Activated CD8-positive, alpha-beta memory T cell treated with anti-CD3 and anti-CD28 coated beads, Interleukin-2, amount 10 ng/mL, durations not matched to agents 7 days and 5 days (primary cell): ENCODE data around the gene ANKRD60. TPM values are rescaled to one million over a fixed set of nuclear protein-coding genes. Genes with fewer than 3 reads are reported as not detected.

Source experiments
- ATAC-seq: fragments of 150-1000 bp; cut with Tn5 transposase; one replicate; pipeline ENCODE4 v1.10.0; 2021; ENCODE audit warnings: moderate library complexity
- CTCF ChIA-PET: fragments of 350-600 bp; sonication (Branson Sonifier 250); formaldehyde crosslinking; loops from one replicate; lab custom pipeline; 2021; ENCODE audit warnings: antibody characterized with exemption; lab: Charles Lee
- DNase-seq: peaks from one replicate; pipeline ENCODE4 v3.0.0-alpha.2; 2020
- H3K27ac Mint-ChIP-seq: one replicate; pipeline ENCODE4 v1.8.0; 2021; ENCODE audit warnings: mild to moderate bottlenecking, mixed read lengths
- H3K27me3 Mint-ChIP-seq: one replicate; pipeline ENCODE4 v1.8.0; 2021; ENCODE audit warnings: mixed read lengths
- H3K36me3 Mint-ChIP-seq: one replicate; pipeline ENCODE4 v1.8.0; 2021; ENCODE audit warnings: mild to moderate bottlenecking, mixed read lengths
- H3K4me1 Mint-ChIP-seq: one replicate; pipeline ENCODE4 v1.8.0; 2021; ENCODE audit warnings: mixed read lengths
- H3K4me3 Mint-ChIP-seq: one replicate; pipeline ENCODE4 v1.8.0; 2021; ENCODE audit warnings: mild to moderate bottlenecking, moderate library complexity, mixed read lengths
- H3K9me3 Mint-ChIP-seq: one replicate; pipeline ENCODE4 v1.8.0; 2022; ENCODE audit warnings: low read depth, mixed read lengths
- total RNA-seq, 2 experiments: library from RNA; stranded (reverse); gene quantifications; one replicate each; pipeline ENCODE4 v1.2.3, GENCODE V29; 2021

ANKRD60 gene
- total RNA-seq, 2 experiments from 2014 or later = not detected

GRCh38 chr20:58173091-58173490, 55.4 kb downstream of the ANKRD60 start:
- H3K4me3 Mint-ChIP-seq = no peak overlapping the region
- DNase-seq (no peak), ATAC-seq (no peak)
- H3K4me1 Mint-ChIP-seq = peaks cover 8% of the 10 kb centered on the region
- H3K9me3 Mint-ChIP-seq = no peaks in the 10 kb centered on the region
- H3K36me3 Mint-ChIP-seq = no peaks in the 10 kb centered on the region
- peaks cover 2% of the 10 kb centered on the region for H3K27me3 Mint-ChIP-seq
- H3K27ac Mint-ChIP-seq = no peak overlapping the region
- CTCF ChIA-PET = no interaction called here

GRCh38 chr20:58171796-58172425, 56.5 kb downstream of the ANKRD60 start:
- CTCF ChIA-PET = interaction anchor here (0.8 kb wide), 1 partner anchor 436 kb away, joined by 3 read pairs; no protein-coding TSS in a partner anchor
- DNase-seq (no peak), ATAC-seq (no peak)
- Mint-ChIP-seq H3K27me3 (peaks cover 2% of the 10 kb centered on the region), H3K27ac (no peak overlapping the region), H3K9me3 (no peaks in the 10 kb centered on the region), H3K36me3 (no peaks in the 10 kb centered on the region), H3K4me3 (no peak overlapping the region), H3K4me1 (peaks cover 8% of the 10 kb centered on the region)

GRCh38 chr20:58169450-58169849, 59.0 kb downstream of the ANKRD60 start:
- no peak for ATAC-seq
- Mint-ChIP-seq H3K4me3 (no peak overlapping the region), H3K4me1 (peaks cover 8% of the 10 kb centered on the region)

GRCh38 chr20:58168843-58169242, 59.6 kb downstream of the ANKRD60 start:
- no peak overlapping the region for H3K4me3 Mint-ChIP-seq
- CTCF ChIA-PET = interaction anchor here (1.1 kb wide), 1 partner anchor 11 kb away, joined by 4 read pairs; no protein-coding TSS in a partner anchor
- peaks cover 3% of the 10 kb centered on the region for H3K4me1 Mint-ChIP-seq
- DNase-seq = no peak
- no peaks in the 10 kb centered on the region for H3K36me3 Mint-ChIP-seq
- H3K27me3 Mint-ChIP-seq = peaks cover 2% of the 10 kb centered on the region
- ATAC-seq = no peak
- no peaks in the 10 kb centered on the region for H3K9me3 Mint-ChIP-seq
- H3K27ac Mint-ChIP-seq = no peak overlapping the region

More at GRCh38 chr20:58169450-58169849, 59.0 kb downstream of the ANKRD60 start:
- H3K36me3 Mint-ChIP-seq = no peaks in the 10 kb centered on the region
- H3K27ac Mint-ChIP-seq = no peak overlapping the region
- H3K9me3 Mint-ChIP-seq = no peaks in the 10 kb centered on the region
- CTCF ChIA-PET = interaction anchor here (1.1 to 1.5 kb wide), 2 partner anchors 10 kb away, joined by 4 to 5 read pairs; no protein-coding TSS in a partner anchor
- H3K27me3 Mint-ChIP-seq = peaks cover 2% of the 10 kb centered on the region
- no peak for DNase-seq

GRCh38 chr20:58167759-58168158, 60.7 kb downstream of the ANKRD60 start:
- no peak for DNase-seq
- H3K4me1 Mint-ChIP-seq = peaks cover 3% of the 10 kb centered on the region
- no peak overlapping the region for H3K4me3 Mint-ChIP-seq
- no peak for ATAC-seq
- no peaks in the 10 kb centered on the region for H3K27me3 Mint-ChIP-seq
- CTCF ChIA-PET = no interaction called here
- no peaks in the 10 kb centered on the region for H3K9me3 Mint-ChIP-seq
- H3K36me3 Mint-ChIP-seq = no peaks in the 10 kb centered on the region
- H3K27ac Mint-ChIP-seq = no peak overlapping the region

Other genes starting within 250 kb of the ANKRD60 start
- gene RAB22A, start 81.1 kb upstream of the ANKRD60 start, total RNA-seq = 10 to 100 TPM; 13.2 to 14.7 TPM
- gene VAPB, start 160.6 kb upstream of the ANKRD60 start, total RNA-seq = 10 to 100 TPM; 25.5 to 31.3 TPM